Medulla oblongata (tissue), 1 donor: ENCODE data around the gene CBLB.

ENCODE experiments used
- DNase-seq: peaks from one replicate; pipeline ENCODE4 v3.0.0-alpha.2; 2015; ENCODE audit errors: extremely low spot score

Gene CBLB

DNA sequence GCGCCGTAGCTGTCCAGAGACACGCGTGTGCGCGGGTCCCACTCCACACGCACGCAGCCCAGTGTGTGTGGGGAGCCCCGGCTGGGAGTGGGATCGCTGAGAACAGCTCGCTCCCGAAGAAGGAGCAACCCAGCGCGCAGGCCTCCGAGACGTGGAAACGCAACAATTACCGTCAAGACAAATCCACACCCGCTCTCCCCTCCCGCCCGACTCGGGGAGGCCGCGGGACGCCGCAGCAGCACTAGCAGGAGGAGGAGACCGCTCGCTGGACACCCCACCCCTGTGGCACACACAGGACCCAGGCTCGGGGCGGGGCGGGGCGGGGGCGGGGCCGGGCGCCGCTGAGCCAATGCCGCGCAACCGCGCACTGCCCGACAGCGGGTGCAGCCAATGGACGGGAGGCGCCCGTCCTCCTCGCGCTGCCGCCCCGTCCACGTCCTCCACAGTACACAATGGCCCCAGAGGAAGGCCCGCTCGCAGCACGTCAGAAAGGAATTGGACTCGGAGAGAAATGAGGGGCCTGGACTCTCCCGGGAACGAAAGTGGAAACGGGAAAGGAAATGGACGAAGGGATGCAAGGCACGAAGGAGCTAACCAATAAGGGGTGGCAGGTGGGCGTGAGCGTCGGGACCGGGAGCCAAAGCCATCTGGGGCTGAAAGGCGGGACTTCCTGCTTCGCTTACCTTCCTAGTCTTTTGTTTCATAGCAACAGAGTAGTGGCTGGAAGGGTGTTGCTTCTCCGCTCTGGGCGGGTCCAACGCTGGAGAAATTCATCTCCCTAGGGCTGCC, at the start of gene CBLB:
TSS of gene CBLB (minus strand) at position 271 of the 789 bp plus-strand sequence. CDS start 1,435 bp downstream, outside the sequence.
- DNase-seq, result peak; percentile 96

DNA sequence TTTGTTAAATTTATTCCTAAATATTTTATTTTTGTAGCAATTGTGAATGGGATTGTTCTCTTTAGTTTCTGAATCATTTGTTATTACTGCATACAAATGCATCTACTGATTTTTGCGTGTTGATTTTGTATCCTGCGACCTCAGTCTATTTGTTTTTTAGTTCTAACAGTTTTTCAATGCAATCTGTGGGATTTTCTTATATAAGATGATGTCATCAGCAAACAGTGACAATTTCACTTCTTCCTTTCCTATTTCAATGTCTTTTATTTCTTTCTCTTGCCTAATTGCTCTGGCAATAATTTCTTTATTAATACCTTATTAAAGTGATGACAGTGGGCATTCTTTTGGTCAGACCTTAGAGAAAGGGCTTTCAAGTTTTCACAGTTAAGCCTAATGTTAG, 48.0 kb upstream of the CBLB start:
- no peak for DNase-seq

DNA sequence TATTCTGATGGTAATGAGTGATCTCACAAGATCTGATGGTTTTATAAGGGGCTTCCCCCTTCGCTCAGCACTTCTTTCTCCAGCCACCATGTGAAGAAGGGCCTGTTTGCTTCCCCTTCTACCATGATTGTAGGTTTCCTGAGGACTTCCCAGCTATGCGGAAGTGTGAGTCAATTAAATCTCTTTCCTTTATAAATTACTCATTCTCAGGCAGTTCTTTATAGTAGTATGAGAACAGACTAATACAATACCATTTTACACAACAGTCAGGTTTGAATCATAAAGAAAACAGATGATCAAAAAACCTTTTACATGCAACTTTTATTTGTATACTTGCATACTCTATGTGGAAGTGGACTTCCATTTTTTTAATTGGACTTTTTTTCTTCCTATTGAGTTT, 46.7 kb upstream of the CBLB start:
- DNase-seq, result no peak

DNA sequence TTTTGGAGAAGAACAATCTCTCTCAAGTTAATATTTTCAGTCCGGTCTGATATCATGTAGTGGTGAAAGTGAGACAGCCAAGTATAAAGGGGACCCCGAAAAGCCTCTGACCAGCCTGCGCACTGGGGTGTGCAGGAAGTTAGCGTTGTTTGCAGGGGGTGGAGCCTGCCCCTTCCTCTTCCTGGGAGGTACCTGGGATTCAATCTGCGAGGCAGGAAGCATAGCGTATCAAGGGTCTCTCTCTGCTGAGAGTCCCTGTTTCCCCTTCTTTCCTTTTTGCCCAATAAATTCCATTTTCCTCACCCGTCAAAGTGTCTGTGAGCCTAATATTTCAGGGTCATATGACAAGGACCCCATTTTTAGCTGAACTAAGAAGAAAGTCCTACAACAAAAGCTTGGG, 44.8 kb upstream of the CBLB start:
- no peak for DNase-seq

DNA sequence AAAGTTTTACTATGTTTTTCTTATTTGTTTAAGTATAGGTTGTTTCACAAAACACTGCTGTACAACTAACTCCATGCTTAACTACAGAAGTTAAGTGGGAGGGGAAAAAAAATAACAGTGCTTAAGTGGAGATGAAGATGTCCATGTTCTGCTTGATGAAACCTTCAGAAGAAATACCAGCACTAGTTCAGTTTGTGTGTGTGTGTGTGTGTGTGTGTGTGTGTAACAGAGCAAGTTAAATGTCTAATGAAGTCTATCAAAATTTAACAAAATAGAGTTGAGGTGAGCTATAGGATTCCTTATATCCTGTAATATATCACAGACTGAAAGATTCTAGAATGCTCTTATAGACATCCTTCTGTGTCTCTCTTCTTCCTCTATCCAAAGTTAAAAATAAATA, 44.1 kb upstream of the CBLB start:
- no peak for DNase-seq

DNA sequence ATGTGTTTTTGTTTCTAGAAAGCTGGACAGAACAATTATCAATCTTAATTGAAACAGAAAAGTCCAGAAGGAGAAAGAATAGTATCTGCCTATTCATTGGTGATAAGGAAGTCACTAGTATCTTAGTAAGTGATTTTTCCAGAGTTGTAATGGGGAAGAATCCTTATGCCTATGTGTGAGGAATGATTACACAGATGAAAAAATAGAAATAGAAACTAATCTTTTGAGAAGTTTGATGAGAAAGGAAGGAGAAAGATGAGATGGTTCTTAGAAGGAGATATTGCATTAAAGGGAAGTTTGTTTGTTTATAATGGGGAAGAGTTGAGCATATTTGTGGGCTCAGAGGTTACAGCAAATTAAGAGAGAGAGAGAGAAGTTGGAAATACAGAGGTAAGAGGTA, 42.7 kb upstream of the CBLB start:
- DNase-seq, result no peak

DNA sequence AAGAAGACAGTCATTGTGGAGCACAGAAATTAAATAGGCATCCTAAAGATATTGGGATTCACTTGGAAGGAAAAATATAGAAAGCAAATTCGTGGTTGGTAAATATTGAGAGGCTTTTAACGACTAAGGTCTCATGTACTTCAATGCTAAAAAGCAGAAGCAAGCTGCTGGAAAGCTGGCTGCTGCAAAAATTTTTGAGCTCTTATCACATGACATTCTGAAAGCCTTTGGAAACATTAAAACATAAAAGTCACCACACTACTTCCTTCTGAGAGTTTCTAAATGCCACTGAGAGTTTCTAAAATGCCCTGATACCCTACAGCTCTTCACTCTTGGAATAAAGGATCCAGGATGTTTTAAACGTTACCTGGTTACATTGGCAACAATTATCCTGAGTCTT, 39.0 kb upstream of the CBLB start:
- DNase-seq, result peak; percentile 61

DNA sequence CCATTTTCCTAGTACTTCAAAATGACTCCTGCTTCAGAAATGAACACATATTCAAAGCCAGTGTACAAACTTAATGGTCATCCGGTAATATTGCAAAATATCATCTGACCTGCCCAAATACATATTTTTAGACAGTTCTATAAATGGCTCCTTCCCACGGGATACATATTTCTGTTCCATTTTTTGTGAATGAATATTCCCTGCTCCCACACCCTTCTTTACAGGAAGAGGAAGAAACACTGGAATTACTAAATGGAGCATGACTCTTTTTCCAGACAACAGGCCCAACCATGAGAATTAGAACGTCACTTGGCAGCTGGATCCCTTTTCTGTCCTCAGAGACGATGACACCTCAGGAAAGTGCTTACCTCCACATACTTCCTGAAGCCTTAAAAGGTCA, 38.0 kb upstream of the CBLB start:
- peak; percentile 11 for DNase-seq

DNA sequence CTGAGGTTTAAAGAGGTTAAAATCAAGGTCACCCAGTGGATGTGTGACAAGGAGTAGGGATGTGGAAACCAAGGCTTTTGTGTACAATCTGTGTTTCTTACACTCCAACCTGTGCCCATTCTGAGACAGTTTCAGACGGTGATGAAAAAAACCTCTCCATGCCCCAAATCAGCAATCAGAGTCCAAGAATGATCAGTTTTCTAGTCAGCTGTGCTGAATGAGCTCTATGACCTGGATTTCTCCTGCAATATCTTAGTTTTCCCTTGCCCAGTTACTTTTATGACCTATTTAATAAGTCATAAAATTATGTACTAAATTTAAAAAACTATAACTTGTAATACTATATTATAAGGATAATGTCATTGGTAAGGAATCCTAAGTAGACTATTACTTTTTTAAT, 37.5 kb upstream of the CBLB start:
- no peak for DNase-seq

DNA sequence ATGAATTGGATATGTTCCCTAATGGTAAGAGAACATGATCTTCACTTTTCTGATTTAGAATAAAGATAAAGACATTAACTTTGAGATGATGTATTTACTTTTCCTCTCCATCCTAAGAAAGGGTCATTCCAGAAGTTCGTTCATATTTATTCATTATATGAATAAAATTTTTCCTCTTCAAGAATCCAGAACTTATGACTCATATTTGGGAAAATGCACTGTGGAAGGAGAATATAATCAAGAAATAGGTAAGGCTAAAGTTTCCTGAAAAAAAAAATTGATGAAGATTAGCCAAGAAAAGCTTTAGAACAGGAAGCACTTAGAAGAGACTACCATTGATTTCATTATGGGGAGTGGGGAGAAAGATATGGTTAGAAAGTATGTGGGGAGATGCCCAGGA, 36.5 kb upstream of the CBLB start:
- no peak for DNase-seq

DNA sequence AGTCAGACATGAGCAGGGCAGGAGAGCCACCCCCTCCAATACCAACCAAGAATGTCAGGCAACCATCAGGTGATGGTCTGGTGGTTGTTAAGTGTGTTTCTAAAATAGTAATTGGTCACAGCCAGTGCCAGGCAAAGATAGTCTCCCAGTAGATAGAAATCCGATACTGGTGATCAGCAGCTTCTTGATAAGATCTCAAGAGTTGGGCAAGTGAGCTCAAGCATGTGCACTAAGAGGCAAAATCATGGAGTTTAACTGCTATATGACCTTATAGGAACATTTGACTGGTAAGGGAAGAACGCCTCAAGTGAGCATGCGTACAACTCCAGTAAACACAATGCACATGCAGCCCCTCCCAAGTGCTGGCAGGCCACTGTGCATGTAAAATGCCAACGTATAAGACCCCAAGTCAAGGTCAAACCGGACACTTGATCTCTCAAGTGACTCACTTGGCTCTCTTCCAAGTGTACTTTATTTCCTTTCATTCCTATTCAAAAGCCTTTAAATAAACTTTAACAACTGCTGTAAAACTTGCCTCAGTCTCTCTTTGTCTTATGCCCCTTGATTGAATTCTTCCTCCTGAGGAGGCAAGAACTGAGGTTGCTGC, 36.0 kb upstream of the CBLB start:
- DNase-seq, result no peak

DNA sequence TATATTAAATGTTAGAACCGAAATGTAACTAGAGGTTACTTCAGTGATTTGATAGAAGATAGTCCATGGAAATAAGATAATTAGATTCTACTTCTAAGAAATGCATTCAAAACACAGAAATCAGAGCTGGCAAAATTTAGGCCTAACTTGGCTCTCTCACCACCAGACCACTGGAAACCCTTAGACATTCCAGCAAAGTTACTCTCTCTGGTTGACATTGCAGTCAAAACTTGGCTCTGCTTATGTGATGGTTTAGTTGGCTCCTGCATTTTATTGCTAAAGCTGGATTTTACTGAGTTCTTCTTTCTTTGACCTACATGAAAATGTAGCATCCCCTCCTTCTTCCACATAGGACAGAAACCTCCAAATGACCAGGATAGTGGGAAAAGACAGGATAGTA, 35.4 kb upstream of the CBLB start:
- no peak for DNase-seq

DNA sequence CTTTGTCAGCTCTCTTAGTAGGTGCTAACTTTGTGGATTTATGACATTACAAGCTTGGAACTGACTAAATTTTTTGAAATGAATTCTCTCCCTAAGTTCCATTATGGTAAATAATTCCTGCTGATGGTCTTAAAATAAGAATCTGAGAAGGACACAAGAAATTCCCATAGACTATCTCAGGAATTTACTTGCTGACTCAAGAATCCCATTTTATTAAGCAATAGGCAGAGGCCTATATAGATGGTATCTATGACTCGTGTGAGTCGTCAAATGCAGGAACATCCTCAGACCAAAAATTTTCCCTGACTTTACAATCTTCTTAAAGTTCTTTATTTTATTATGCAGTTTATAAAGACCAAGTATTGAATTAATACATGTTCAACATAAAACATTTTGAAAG, 30.7 kb upstream of the CBLB start:
- DNase-seq, result no peak

DNA sequence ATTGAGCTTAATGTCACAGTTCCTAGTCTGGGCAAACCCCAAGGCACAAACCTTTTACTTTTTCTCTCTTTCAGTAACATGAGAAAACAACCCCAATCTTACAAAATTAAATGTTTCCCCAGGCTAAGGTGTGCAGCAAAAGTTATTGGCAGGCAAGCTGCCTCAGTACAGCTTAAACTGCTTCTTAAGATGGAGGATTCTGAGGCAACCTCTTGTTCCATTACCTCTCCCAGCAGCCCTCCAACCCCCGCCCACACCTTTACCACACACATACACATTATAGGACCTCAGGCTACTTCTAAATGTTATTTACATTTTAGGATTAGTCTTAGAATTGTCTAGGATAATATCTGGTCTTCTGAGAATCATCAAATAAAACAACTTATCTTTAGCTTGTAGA, 22.3 kb upstream of the CBLB start:
- DNase-seq, result no peak

DNA sequence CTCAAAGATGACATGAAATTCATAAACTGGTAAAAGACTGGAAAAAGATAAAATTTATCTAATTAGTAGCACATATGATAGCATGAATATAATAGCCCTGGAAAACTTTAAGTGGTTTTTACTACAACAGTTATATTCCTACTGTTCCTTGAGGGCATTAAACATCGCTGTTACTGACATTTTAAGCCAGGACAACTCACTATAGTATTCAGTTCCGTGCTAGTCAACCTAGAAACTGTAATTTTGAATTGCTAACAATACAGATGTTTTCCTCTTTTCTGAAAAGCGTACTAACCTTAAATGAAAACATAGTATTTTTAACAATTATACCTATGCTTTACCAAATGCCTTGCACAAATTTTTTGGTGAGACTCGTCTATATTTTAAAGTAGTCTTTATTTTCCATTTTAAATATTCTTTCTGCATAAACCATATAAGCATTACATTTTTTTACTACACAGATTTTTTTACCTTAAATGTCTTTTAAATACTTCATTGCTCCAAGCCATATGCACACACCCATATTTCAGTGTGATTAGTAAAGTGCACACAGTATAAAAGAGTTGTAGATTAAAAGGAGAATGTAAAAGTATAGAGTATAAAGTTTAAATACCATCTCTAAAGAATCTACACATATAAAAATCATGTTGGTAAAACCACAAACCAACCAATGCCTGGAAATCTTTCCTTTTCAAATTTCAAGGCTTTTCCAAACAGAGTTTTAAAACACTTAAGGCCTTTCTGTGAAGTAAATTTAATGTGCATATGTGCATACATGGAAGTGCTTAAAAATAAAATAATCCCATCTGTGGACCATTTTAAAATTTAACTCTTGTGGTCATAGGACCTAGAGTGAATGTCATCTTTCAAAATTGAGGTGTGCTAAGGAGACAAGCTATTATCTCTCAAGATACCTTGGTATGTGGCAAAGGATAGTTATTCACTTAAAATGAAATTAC, 20.1 kb upstream of the CBLB start:
- DNase-seq, result no peak

DNA sequence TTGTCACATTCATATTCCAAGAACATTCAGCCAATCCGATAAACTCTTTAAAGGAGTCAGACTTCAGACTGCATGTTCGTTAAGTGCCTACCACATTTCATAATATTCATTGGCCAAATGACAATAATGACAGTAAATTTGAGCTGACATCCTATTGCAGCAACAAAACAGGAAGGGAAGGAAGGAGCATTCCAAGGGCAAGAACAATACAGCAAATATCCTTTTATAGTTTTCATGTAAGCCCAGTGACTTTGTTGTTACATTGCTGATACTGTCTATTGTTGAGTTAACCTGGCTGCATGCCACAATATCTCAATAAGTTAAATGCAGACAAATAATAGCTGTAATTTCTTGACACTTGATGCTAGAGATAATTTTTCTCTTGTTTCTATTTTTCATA, 16.4 kb upstream of the CBLB start:
- no peak for DNase-seq

DNA sequence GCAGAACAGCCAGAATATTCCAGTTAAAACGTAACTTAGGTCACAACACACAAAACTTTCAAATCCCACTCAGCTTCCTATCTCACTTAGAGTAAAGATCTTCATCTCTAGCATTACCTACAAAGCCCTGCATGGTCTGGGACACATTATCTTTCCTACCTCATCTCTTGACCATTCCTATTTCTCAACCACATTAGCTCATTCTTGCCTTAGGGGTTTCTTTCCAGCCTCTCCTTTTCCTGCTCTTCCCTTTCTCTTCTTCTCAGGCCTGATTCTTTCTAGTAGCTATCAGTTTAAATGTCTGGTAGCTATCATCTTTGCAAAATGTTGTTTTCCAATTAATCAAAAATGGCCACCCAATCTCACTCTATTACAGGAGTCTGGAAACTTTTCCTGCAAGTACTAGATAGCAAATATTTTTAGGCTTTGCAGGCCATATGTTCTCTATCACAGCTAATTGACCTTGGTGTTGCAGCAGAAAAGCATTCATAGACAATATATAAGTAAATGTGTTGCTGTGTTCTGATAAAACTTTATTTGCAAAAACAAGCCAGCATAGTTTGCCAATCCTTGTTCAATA, 15.1 kb upstream of the CBLB start:
- DNase-seq, result no peak

DNA sequence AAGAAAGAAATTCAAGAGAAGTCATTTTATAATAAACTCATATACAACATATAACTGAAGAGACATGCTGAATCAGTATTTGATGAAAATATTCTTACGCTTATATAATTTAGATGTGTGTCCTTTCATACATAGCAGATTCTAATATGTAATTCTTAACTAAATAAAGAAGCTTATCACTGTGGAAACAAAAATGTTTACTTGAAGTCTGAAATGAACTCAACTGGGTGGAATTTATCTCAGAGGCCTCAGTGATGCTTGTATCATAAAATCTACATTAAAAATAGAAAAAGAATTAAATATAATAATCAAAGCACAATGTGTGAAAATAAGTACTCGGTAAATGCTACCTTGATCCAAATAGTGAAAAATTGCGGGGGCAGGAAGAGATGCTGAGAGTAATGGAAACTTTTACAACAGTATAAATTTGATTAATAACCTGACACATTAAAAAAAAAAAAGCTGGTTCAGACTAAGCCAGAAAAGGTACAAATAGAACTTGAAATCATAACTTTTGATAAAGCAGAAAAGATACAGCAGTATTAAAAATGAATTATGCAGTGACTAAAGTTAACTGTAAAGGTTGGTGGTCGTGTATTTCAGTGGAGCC, 12.0 kb upstream of the CBLB start:
- no peak for DNase-seq

DNA sequence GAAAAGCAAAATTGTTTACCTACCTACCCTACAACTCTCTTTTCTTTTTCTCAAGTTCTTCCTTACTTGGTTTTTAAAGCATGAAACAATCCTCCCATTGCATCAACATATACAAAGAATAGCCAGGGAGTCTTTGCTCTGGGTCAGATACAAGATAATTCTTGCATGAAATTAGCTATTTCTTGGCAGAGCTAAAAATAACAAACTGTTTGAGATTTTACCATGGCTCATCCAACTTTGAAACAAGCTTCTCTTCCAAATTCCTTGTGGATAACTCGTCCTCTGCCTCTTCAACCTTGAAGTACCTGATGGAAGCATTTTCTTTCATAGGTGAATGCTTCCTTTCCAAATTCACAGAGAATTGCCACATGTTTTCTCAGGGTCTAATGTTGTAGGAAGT, 9.2 kb upstream of the CBLB start:
- no peak for DNase-seq

DNA sequence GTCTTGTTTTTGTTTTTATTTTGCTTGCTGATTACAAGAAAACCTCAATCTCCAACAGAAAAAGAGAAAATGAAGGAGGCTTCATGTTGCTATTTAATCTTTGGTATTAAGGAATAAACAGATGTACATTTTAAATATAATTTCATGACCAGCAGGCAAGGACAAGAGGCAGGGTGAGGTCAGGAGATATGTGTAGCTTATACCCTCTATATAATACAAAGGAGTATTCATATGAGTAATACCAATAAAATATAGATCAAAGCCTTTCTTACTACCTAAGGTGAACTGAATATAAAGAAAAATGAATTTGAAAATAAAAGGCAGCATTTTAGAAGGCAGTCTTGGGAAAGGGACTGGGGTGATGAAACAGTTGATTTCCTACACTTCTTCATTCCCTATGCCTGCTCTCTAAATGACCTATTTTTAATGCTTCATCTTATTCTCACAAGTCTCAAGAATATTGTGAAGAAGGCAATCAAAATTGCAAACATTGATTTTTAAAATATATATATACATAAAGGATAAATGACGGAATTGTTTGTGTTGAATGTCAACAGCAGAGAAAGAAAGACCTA, 8.6 kb upstream of the CBLB start:
- DNase-seq, result no peak

DNA sequence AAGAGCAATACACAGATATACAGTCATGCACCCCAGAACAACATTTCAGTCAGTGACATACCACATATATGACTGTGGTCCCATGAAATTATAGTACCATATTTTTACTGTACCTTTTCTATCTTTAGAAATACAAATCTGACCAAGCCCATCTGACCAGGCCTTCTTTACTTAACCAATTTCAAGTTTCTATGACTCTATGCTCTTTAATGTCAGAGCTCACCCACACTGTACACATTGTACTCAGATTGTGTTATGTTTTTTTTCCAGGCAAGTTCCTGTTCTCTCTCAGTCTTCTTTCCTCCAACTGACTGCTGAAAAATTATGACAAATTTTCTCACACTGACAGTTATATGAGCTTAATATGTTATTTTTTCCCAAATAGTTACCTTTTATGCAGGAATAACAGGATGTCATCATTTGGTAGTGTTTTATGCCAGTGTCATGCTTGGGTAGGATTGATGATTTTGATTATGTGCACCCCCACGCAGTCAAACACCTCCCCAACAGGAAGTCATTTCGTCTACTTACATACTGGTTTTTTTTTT, 8.0 kb upstream of the CBLB start:
- DNase-seq, result no peak
